Stimulated activated CD4-positive, alpha-beta T cell treated with anti-CD3 and anti-CD28 coated beads, Interleukin-1b, Interleukin-23, amount 100 ng/mL, for 48 hours (primary cell): Measurements from ENCODE around the gene SMARCA4.
"Not testable (repeated sequence)": the region's sequence is repeated elsewhere in the genome, so short reads cannot be mapped to it uniquely, and the experiment has no call there.

ENCODE experiments used
- DNase-seq: peaks from one replicate; pipeline ENCODE4 v3.0.0-alpha.2; 2020

SMARCA4 gene

GRCh38 chr19:11078893-11079292 is 118.1 kb downstream of the SMARCA4 start:
- DNase-seq = no peak

GRCh38 chr19:11079999-11080398 is 119.2 kb downstream of the SMARCA4 start:
- DNase-seq = no peak

GRCh38 chr19:11087870-11088505 is 127.2 kb downstream of the SMARCA4 start:
- DNase-seq = no peak

- DNase-seq = no peak
Measured at GRCh38 chr19:11088506-11089253, 127.8 kb downstream of the SMARCA4 start.

- DNase-seq = peak; percentile 88
Measured at GRCh38 chr19:11089254-11090013, 128.6 kb downstream of the SMARCA4 start, which contains the start of gene LDLR. LDLR (plus strand) TSS chr19:11089463; CDS start chr19:11089549, 86 bp downstream.

- DNase-seq = not testable (repeated sequence)
Measured at GRCh38 chr19:11090014-11090263, 129.1 kb downstream of the SMARCA4 start.

GRCh38 chr19:11090264-11090996 is 129.6 kb downstream of the SMARCA4 start:
- DNase-seq = peak; percentile 98

- no peak for DNase-seq
Measured at GRCh38 chr19:11090997-11091702, 130.3 kb downstream of the SMARCA4 start.

- peak; percentile 48 for DNase-seq
Measured at GRCh38 chr19:11091703-11092153, 130.9 kb downstream of the SMARCA4 start.

GRCh38 chr19:11092181-11092538 is 131.3 kb downstream of the SMARCA4 start:
- peak; percentile 24 for DNase-seq

GRCh38 chr19:11093689-11094238 is 132.9 kb downstream of the SMARCA4 start:
- no peak for DNase-seq

GRCh38 chr19:11094520-11094894 is 133.7 kb downstream of the SMARCA4 start:
- DNase-seq = no peak

GRCh38 chr19:11096210-11096841 is 135.5 kb downstream of the SMARCA4 start:
- no peak for DNase-seq

- DNase-seq = not testable (repeated sequence)
Measured at GRCh38 chr19:11097367-11097766, 136.5 kb downstream of the SMARCA4 start.

- no peak for DNase-seq
Measured at GRCh38 chr19:11098327-11098726, 137.5 kb downstream of the SMARCA4 start.

- DNase-seq = no peak
Measured at GRCh38 chr19:11098861-11099260, 138.0 kb downstream of the SMARCA4 start.

GRCh38 chr19:11100049-11100448 is 139.2 kb downstream of the SMARCA4 start:
- DNase-seq = no peak

- no peak for DNase-seq
Measured at GRCh38 chr19:11101057-11101456, 140.2 kb downstream of the SMARCA4 start.

- DNase-seq = no peak
Measured at GRCh38 chr19:11102944-11103343, 142.1 kb downstream of the SMARCA4 start.

GRCh38 chr19:11103667-11104066 is 142.8 kb downstream of the SMARCA4 start:
- DNase-seq = not testable (repeated sequence)

GRCh38 chr19:11105014-11105636 is 144.3 kb downstream of the SMARCA4 start:
- no peak for DNase-seq
